Upper lobe of left lung (tissue), 4 donors: ENCODE results near the gene FOXO1.

ENCODE experiments used
- CTCF ChIP-seq, 6 experiments: fragments of 450-650 bp in 4 of 6; fragments of 200-600 bp in 2 of 6; sonication (generic) in 2 of 6; IDR thresholded peaks; one replicate each; pipeline ENCODE4 v1.5.1; 2016 to 2019; ENCODE audit warnings: antibody characterized with exemption in 6 of 6
- EP300 ChIP-seq, 4 donors: sonication (generic); formaldehyde crosslinking; IDR thresholded peaks; one replicate each; pipeline ENCODE4 v1.5.1; 2017; ENCODE audit warnings: antibody characterized with exemption in 4 of 4, control low read depth in 2 of 4
- POLR2AphosphoS5 ChIP-seq, 2 donors: sonication (generic); formaldehyde crosslinking; IDR thresholded peaks; one replicate each; pipeline ENCODE4 v1.5.1; 2017; ENCODE audit warnings: antibody characterized with exemption in 2 of 2

DNA sequence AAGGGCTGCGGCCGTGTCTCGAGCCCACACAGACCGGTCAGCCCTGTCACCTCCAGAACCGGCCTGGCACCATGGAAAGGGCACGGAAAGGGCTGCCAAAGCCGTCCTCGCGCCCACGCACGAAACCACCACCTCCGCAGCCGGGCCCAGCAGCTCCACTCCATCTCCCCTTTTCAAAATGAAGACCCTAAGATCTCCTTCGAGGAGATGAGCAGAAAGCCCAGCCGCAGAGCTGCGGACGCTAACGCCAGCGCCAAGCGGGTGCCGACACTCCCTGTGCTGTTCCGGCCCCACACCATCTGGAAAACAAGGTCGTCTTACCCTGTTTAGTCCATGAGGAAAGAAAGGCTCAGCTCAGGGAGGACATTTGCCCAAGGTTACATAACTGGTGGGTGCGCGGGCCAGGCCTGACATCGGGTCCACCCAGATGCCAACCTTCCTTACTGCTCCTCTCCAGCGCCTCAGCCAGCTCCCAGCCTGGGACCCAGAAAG is 131.1 kb downstream of the FOXO1 start:
- no peak for TF ChIP-seq CTCF (IDR thresholded peaks at IDR 0.05)
- TF ChIP-seq EP300 (IDR thresholded peaks at IDR 0.05) = no peak
- no peak for TF ChIP-seq POLR2AphosphoS5 (IDR thresholded peaks at IDR 0.05)
